GM18867 (cell line): ENCODE results near the gene GMDS.

ENCODE experiments used
- ATAC-seq: cut with Tn5 transposase; IDR thresholded peaks from one replicate; pipeline ENCODE4 v1.9.1; 2021; ENCODE audit warnings: mild to moderate bottlenecking, moderate library complexity; ENCODE audit not compliant: unreplicated experiment

The GMDS gene

DNA sequence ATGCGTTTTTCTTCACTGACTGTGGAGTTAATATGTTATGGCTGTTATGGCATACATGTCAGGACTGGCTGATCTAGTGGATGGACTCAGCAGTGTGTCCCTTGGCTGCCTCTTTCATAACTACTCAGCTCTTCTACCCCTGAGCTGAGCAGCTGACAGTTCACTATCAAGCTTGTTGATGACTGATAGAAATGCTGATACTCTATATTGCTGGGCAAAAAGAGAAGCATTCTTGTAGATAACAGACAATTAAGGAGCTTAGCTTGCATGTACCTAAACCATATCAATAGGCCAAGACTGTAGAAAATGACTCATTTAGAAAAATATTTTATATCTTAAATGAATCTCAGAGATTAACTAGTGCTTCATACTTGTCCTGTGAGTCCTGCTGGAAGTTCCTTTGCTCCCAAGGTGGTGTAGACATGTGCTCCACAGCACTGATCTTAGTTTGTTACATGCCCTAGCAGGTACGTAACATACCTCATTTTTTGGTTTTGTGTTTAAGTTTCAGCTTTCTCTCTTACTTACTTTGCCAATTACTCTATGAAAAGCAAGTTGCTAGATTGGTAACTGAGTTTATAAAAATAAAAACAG, 236.9 kb downstream of the GMDS start:
- ATAC-seq = no peak

GRCh38 chr6:2007165-2007564, 238.2 kb downstream of the GMDS start:
- no peak for ATAC-seq

DNA sequence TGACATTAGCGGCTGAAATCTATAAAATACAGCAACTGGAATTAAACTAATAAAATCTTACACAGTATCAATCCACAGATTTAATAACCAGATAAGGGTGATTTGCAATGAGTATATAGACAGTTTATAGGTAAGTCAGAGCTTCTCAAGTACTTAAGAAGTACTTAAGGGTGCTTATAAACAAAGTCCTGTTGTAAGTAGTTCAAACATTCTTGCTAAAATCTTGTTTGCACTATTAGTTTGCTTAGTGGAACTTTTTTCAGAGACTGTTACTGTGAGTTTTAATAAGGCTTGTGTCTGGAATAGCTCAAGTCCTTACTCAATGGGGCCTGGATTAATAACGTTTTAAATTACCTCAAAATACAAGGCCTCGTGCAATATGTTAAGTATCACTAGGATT, 240.5 kb downstream of the GMDS start:
- no peak for ATAC-seq

- ATAC-seq = no peak
These were observed 244.4 kb downstream of the GMDS start for GRCh38 chr6:2000962-2001361.

DNA sequence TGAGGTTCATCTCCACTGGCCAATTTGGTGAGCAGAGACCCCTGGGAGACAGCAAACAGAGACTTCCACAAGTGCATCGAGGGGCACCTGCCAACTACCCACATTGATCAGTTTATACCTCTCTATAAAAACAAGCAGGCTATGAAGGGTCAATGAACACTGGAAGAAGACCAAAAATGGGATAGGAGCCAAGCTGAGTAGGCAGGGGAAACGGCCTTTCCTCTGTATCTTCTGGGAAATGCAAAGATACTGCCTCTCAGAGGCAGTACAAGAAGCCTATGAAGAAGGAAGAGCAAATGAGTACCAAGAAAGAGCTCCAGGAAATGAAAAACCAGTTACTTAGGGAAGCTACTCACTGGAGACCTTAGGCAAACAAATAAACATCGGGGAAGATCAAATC, 247.7 kb downstream of the GMDS start:
- no peak for ATAC-seq

- ATAC-seq = no peak
These were observed 249.8 kb downstream of the GMDS start for GRCh38 chr6:1995636-1996035.

- no peak for ATAC-seq
These were observed 252.4 kb downstream of the GMDS start for GRCh38 chr6:1993042-1993441.

DNA sequence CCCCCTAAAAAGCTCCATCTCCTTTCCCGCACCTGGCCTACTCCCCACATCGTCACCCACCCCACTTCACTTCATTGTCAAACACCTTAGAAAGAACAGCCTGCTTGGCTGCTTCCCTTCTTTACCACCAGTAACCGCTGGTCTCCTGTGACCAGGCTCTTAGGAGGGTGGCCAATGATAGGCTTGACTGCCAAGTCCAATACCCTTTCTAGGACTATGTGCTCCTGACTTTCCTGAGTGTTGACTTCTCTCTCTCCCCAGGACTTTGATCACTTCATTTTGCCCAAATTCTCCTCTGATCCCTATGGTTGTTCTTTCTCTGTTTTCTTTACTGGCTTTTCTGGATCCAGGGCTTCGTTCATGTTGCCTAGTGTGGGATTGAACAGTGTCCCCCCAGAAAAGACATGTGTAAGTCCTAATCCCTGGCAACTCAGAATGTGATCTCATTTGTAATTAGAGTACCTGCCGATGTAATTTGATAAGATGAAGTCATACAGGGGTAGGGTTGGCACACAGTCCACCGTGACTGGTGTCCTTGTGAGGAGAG, 254.0 kb downstream of the GMDS start:
- ATAC-seq = no peak

GRCh38 chr6:1988843-1989242, 256.6 kb downstream of the GMDS start:
- ATAC-seq = no peak

- no peak for ATAC-seq
These were observed 257.8 kb downstream of the GMDS start for GRCh38 chr6:1987640-1988039.

DNA sequence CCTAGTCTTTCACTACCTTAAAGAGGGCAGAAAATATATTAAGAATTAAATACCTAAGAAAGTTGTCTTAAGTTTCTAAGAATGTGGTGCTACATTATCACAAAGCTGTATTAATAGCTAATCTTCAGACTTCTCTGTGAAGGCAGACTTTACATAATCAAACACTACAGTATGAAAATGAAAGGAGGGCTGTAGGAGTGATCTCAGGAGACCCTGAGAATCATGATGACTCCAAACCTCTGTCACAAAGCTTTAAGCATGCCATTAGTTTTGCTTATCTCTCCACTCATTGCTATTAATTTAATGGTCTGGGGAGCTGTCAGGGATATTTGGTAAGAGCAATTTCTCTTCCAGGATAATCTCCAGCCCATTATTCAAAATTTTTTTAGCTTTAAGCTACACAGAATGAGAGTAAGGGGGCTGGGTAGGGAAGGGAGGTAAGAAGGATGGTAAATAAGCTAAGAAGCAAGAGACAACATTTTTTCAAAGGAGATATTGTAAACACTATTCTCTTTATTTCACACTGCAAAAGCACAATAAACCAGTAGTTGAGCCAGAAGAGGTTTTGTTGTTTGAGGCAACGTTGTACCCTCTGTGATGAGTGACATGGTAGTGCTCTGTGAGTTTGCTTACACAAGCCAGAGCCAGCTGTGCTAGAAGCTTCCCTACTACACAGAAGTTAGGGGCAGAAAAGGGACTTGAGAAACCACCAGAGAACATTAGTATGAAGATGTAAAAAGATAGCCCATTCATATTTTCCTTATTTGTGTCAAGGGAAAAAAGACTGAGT, 258.8 kb downstream of the GMDS start:
- ATAC-seq = no peak

DNA sequence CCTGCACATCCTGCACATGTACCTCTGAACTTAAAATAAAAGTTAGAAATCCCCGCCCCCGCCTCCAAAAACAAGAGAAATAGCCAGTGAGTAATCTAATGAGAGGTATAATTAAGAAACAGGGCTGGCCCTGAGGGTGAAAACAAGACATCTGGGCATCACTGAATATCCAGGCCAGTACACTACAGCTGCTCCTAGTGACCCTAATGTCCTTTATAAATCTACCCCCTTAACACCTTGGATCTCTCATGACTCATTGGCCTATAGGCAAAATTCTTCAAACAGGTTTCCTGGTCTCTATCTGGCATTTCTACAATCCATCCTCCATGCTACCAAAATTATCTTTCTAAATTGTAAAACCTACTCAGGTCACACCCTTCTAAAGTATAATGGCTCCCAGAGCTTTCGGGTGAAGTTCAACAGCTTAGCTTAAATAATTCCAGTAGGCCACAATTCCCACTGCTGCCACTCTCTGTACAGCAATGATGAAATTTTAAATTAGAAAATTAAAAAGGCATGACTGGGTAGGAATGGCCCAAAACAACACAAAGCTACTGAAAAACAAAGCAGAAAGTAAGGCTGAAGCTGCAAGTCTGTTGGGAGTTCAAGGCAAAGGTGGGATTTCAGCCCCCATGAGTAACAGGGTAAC, 260.9 kb downstream of the GMDS start:
- no peak for ATAC-seq

- ATAC-seq = no peak
These were observed 261.6 kb downstream of the GMDS start for GRCh38 chr6:1983850-1984249.

DNA sequence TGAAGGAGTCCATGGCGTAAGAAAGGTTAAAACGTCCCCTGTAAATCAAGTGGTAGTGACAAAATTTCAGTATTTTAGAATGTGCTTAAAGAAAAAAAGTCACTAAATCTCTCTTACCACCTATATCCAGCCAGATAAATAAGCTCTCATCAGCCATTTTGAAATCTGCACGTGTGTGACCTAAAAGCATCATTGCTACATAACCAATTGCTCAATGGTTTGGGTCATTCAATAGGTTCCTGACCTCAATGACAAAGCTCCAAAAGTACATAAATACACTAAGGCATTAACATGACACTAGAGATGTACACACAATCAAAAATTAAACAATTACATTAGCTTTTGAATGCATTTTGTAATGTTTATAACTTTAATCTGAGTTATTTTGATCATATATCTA, 272.4 kb downstream of the GMDS start:
- ATAC-seq = no peak

GRCh38 chr6:1971612-1972011, 273.8 kb downstream of the GMDS start:
- no peak for ATAC-seq

DNA sequence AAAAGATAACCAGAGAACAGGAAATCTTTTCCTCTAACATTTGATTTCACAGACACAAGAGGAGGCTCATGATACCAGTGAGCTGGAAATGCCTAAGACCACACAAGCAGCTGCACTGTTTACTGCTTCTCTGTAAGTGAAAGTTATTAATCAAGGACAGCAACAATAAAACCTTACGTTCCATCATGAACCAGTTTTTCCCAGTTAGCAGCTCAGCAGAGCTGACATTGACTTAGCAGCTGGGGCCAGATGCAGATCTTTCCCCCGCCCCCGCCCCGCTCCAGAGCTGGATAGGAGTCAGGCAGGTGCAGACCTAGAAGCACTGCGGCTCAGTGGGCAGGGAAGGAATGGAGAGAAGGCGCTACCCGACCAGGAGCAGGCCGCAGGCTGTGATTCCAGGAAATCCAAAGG, 275.2 kb downstream of the GMDS start:
- ATAC-seq = no peak

- no peak for ATAC-seq
These were observed 278.7 kb downstream of the GMDS start for GRCh38 chr6:1966713-1967112.

DNA sequence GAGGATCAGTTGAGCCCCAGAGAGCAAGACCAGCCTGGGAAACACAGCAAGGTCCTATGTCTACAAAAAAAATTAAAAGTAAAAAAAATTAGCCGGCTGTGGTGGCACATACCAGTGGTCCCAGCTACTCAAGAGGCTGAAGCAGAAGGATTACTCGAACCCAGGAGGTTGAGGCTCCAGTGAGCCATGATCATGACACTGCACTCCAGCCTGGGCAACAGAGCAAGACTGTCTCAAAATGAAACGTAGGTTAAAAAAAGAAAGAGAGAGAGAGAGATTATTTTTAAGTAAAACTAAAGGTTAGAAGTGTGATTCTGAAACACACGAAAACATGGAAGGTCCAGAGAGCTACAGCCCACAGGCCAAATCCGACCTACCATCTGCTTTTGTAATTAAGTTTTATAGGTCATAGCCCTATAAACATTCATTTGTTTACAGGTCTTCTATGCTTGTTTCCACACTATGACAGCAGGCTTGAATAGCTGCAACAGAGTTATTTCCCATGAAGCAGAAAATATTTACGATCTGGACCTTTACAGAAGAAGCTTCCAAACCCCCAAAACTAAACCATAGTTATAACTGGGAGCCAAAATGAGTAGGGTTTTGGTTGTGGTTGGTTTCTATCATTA, 279.7 kb downstream of the GMDS start:
- ATAC-seq = no peak

GRCh38 chr6:1963596-1963995, 281.8 kb downstream of the GMDS start:
- no peak for ATAC-seq

DNA sequence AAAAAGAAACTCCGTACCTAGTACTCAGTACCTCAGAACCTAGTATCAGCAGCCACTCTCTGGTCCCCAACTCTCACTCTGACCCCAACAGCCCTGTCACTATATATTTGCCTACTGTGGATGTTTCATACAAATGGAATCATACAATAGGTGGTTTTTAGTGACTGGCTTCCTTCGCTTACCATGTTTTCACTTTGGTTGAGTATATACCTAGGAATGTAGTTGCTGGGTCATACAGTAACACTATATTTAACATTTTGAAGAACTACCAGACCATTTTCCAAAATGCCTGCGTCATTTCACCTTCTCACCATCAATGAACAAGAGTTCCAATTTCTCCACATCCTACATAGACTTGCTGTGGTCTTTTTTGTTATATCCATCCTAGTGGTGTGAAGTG, 283.2 kb downstream of the GMDS start:
- no peak for ATAC-seq

DNA sequence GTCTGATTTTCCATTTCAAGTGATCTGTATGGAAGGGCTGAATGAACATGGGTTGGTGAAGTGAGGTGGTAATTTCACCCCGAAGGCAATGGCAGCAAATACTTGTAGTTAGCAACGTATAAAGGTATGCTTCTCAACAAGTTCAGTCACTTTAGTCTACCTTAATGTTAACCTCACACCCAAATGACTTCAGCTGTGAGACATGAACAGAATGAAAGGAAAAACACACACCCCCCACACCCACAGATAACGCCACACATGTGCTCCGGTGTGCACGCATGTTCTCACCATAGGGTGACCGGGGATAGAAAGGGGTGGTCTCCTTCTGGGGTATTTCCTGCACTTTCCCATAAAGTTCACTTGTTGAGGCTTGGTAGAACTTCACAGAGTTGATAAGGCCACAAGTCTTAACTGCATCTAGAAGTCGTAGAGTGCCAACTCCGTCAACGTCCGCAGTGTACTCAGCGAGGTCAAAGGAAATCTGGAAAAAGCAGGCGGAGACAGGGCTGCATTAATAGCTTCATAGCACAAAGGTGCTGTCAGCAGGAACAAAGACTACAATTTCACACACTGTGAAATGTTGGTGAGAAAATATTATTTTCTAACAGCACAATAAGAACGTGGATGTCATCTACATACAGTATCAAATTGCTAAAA, 284.8 kb downstream of the GMDS start:
- ATAC-seq = no peak
